HepG2 (cell line): Measurements from ENCODE around the gene INHBC. TPM values are rescaled to one million over a fixed set of nuclear protein-coding genes. Genes with fewer than 3 reads are reported as not detected.

ENCODE experiments used
- ATAC-seq: fragments of 200-7000 bp; cut with Tn5 transposase; 3 replicates; pipeline ENCODE4 v1.9.1; 2020; ENCODE audit warnings: mild to moderate bottlenecking, moderate library complexity
- BruUV-seq: library from RNA; stranded (reverse); fragments of 400-500 nt; replicated peaks from 2 replicates; lab custom pipeline; 2021; lab: Mats Ljungman, UMichigan
- CTCF ChIA-PET: fragments of 300-600 bp; formaldehyde crosslinking; extraction: SDS; loops from one replicate; lab custom pipeline; 2021; ENCODE audit warnings: low total read pairs, inconsistent platforms, low intra/inter-chr PET ratio; lab: Yijun Ruan, JAX
- POLR2A ChIA-PET: fragments of 350-600 bp; sonication (Branson Sonifier 250); formaldehyde crosslinking; loops from one replicate; lab custom pipeline; 2020; ENCODE audit warnings: antibody characterized with exemption, inconsistent platforms; lab: Yijun Ruan, JAX
- DNase-seq: peaks from one replicate; pipeline ENCODE4 v3.0.0-alpha.2; 2015; ENCODE audit warnings: low spot score
- FAIRE-seq: peaks from 3 replicates; lab custom pipeline; 2011; peaks lifted over from hg19 to GRCh38; lab: Jason Lieb, UNC
- H2AFZ ChIP-seq: one replicate; pipeline ENCODE4 v1.6.1; 2011; ENCODE audit warnings: low read length, inconsistent platforms
- H3K27ac ChIP-seq: fragments of 300-600 bp; 3 replicates; pipeline ENCODE4 v1.8.0; 2011; ENCODE audit warnings: mixed run types, mild to moderate bottlenecking, mixed read lengths, low read length, inconsistent platforms; ENCODE audit not compliant: insufficient read depth; ENCODE audit errors: extremely low read length
- H3K27me3 ChIP-seq, 2 experiments: fragments of 200-600 bp in 1 of 2; 2 replicates in 1 of 2; 3 replicates in 1 of 2; pipeline versions ENCODE4 v1.6.0 to v1.8.0; 2011; ENCODE audit warnings: low read length in 2 of 2, mild to moderate bottlenecking in 2 of 2, moderate library complexity in 2 of 2, inconsistent platforms in 1 of 2; ENCODE audit not compliant: insufficient read depth in 2 of 2, control insufficient read depth in 1 of 2
- H3K36me3 ChIP-seq, 2 experiments: fragments of 200-600 bp in 1 of 2; replicated peaks in 1 of 2; 2 replicates in 1 of 2; 3 replicates in 1 of 2; pipeline versions ENCODE4 v1.5.1 to v1.8.0; 2011; ENCODE audit warnings: low read length in 2 of 2, inconsistent platforms in 1 of 2; ENCODE audit not compliant: insufficient read depth in 2 of 2, control insufficient read depth in 1 of 2
- H3K4me1 ChIP-seq: 2 replicates; pipeline ENCODE4 v1.5.1; 2012; ENCODE audit warnings: low read length, inconsistent platforms; ENCODE audit not compliant: insufficient read depth
- H3K4me2 ChIP-seq: 2 replicates; pipeline ENCODE4 v1.6.0; 2011; ENCODE audit warnings: low read depth, low read length, inconsistent platforms
- H3K4me3 ChIP-seq, 3 experiments: fragments of 200-600 bp in 1 of 3; sonication (generic), shearing (Covaris generic) in 1 of 3; replicated peaks in 1 of 3; 2 replicates each; pipeline ENCODE4 v1.5.1; 2011 to 2016; ENCODE audit warnings: low read length in 3 of 3, inconsistent platforms in 2 of 3, low read depth in 2 of 3, mild to moderate bottlenecking in 2 of 3, control low read depth in 1 of 3, mixed read lengths in 1 of 3; ENCODE audit not compliant: insufficient read depth in 1 of 3
- H3K79me2 ChIP-seq: one replicate; pipeline ENCODE4 v1.6.1; 2011; ENCODE audit warnings: low read length, inconsistent platforms; ENCODE audit not compliant: insufficient read depth
- H3K9ac ChIP-seq: 2 replicates; pipeline ENCODE4 v1.6.0; 2011; ENCODE audit warnings: mild to moderate bottlenecking, low read depth, low read length, inconsistent platforms; ENCODE audit not compliant: insufficient read depth
- H3K9me3 ChIP-seq: 2 replicates; pipeline ENCODE4 v1.5.1; 2012; ENCODE audit warnings: mild to moderate bottlenecking, low read length
- H4K20me1 ChIP-seq: 2 replicates; pipeline ENCODE4 v1.6.0; 2011; ENCODE audit warnings: inconsistent platforms, mild to moderate bottlenecking, low read length, moderate library complexity; ENCODE audit not compliant: insufficient read depth
- ATF5 ChIP-seq: sonication (generic); formaldehyde crosslinking; IDR thresholded peaks from 2 replicates; pipeline ENCODE4 v1.4.0; 2020; ENCODE audit warnings: mild to moderate bottlenecking, low read depth, missing genetic modification reagents
- CC2D1A ChIP-seq: sonication (generic); formaldehyde crosslinking; IDR thresholded peaks from 2 replicates; pipeline ENCODE4 v1.8.1; 2023; ENCODE audit warnings: mild to moderate bottlenecking, missing genetic modification reagents
- CCDC6 ChIP-seq: sonication (generic); formaldehyde crosslinking; IDR thresholded peaks from 2 replicates; pipeline ENCODE4 v1.8.1; 2022; ENCODE audit warnings: mild to moderate bottlenecking, missing genetic modification reagents, moderate library complexity
- CREB1 ChIP-seq, 2 experiments: fragments of 450-650 bp in 1 of 2; IDR thresholded peaks; 2 replicates each; pipeline ENCODE4 v1.6.1; 2016 to 2017; ENCODE audit warnings: control low read depth in 1 of 2, mild to moderate bottlenecking in 1 of 2, missing compliant biosample characterization in 1 of 2, missing genetic modification characterization in 1 of 2
- FOSL2 ChIP-seq: sonication (generic); formaldehyde crosslinking; IDR thresholded peaks from 2 replicates; pipeline ENCODE4 v1.4.0; 2020; ENCODE audit warnings: missing genetic modification reagents
- JUN ChIP-seq: sonication (generic); formaldehyde crosslinking; IDR thresholded peaks from 2 replicates; pipeline ENCODE4 v1.4.0; 2020; ENCODE audit warnings: mild to moderate bottlenecking, missing genetic modification reagents
- NFIC ChIP-seq: IDR thresholded peaks from 2 replicates; pipeline ENCODE4 v1.6.1; 2012; ENCODE audit warnings: mild to moderate bottlenecking, low read length, inconsistent platforms
- PATZ1 ChIP-seq: sonication (generic); formaldehyde crosslinking; IDR thresholded peaks from 2 replicates; pipeline ENCODE4 v1.4.0; 2020; ENCODE audit warnings: missing genetic modification reagents
- RORA ChIP-seq: sonication (generic); formaldehyde crosslinking; IDR thresholded peaks from 2 replicates; pipeline ENCODE4 v1.5.0; 2020; ENCODE audit warnings: mild to moderate bottlenecking, missing genetic modification reagents, moderate library complexity
- TGIF2 ChIP-seq: IDR thresholded peaks from 2 replicates; pipeline ENCODE4 v1.6.1; 2016; ENCODE audit warnings: control low read depth, missing compliant biosample characterization
- XRCC5 ChIP-seq: fragments of 200-400 bp; formaldehyde crosslinking; optimal IDR thresholded peaks from 2 replicates; pipeline ENCODE3; 2017; ENCODE audit warnings: mild to moderate bottlenecking, low read length
- YEATS2 ChIP-seq: sonication (generic); formaldehyde crosslinking; IDR thresholded peaks from 2 replicates; pipeline ENCODE4 v1.4.0; 2020; ENCODE audit warnings: missing genetic modification reagents, borderline replicate concordance
- ZKSCAN5 ChIP-seq: sonication (generic); formaldehyde crosslinking; IDR thresholded peaks from 2 replicates; pipeline ENCODE4 v1.5.1; 2020; ENCODE audit warnings: mild to moderate bottlenecking, missing genetic modification reagents
- ZNF256 ChIP-seq: sonication (generic); formaldehyde crosslinking; conservative IDR thresholded peaks from 2 replicates; pipeline ENCODE4 v1.4.0; 2020; ENCODE audit warnings: missing genetic modification reagents
- ZNF281 ChIP-seq: sonication (generic); formaldehyde crosslinking; IDR thresholded peaks from 2 replicates; pipeline ENCODE4 v1.4.0; 2020; ENCODE audit warnings: missing genetic modification reagents, borderline replicate concordance
- ZNF547 ChIP-seq: sonication (generic); formaldehyde crosslinking; IDR thresholded peaks from 2 replicates; pipeline ENCODE4 v1.5.1; 2020; ENCODE audit warnings: mild to moderate bottlenecking, missing genetic modification reagents
- ZNF670 ChIP-seq: sonication (generic); formaldehyde crosslinking; IDR thresholded peaks from 2 replicates; pipeline ENCODE4 v1.8.0; 2022; ENCODE audit warnings: mild to moderate bottlenecking, missing genetic modification reagents, borderline replicate concordance
- ZNF879 ChIP-seq: sonication (generic); formaldehyde crosslinking; IDR thresholded peaks from 2 replicates; pipeline ENCODE4 v1.8.1; 2023; ENCODE audit warnings: missing genetic modification reagents
- WGBS: methylation state at CpG from one replicate; pipeline ENCODE4 v1.1.6; 2017; ENCODE audit warnings: low lambda C conversion rate; 5-methylcytosine and 5-hydroxymethylcytosine counted together
- in situ Hi-C: cut with HindIII; loops from 2 replicates; pipeline ENCODE4 v1.10.0; 2017; ENCODE audit warnings: low pct_unique_long_range_greater_than_20kb; ENCODE audit not compliant: extremely low pct_ligation_motif_present
- intact Hi-C: fragments of 100-400 bp; cut with micrococcal nuclease; formaldehyde crosslinking; loops from one replicate; pipeline ENCODE4 v1.10.0; 2022; ENCODE audit not compliant: unreplicated experiment
- polyA plus RNA-seq, 8 experiments: library from polyadenylated mRNA; depleted of rRNA in 3 of 8; stranded (reverse) in 7 of 8; unstranded in 1 of 8; fragments of >200 nt; fragmentation: Illumina TruSeq in 4 of 8; extraction: Trizol in 4 of 8; gene quantifications; 2 replicates each; pipeline versions ENCODE4 v1.2.1 to v1.2.3, GENCODE V29; 2011 to 2016; ENCODE audit warnings: low read depth in 4 of 8, missing spikeins in 1 of 8, mixed read lengths in 1 of 8; ENCODE audit not compliant: insufficient read depth in 1 of 8
- total RNA-seq, 5 experiments: library from RNA; depleted of rRNA; stranded (reverse); fragments of >200 nt; fragmentation: Illumina TruSeq; extraction: Trizol; gene quantifications; 2 replicates each; pipeline ENCODE4 v1.2.3, GENCODE V29; 2016; ENCODE audit warnings: low read depth in 1 of 5

INHBC gene
- total and polyA plus RNA-seq, 2 of the 13 experiments (the other 11 are each of a cell fraction or from before 2014, with no cell fraction given): 1.8 to 13.8 TPM

- BruUV-seq: no TSS peak
- WGBS: 13% methylated on average over 12 of the region's 12 CpGs
- ATAC-seq: peak; percentile 43
- TF ChIP-seq NFIC (no peak), ZNF670 (CRISPR knock-in tag) (no peak), ZKSCAN5 (CRISPR knock-in tag) (peak; percentile 68; the same call in 1 of the 2 replicates), JUN (CRISPR knock-in tag) (no peak), ZNF256 (CRISPR knock-in tag) (no peak), XRCC5 (peak; percentile 56), ATF5 (CRISPR knock-in tag) (no peak), RORA (CRISPR knock-in tag) (no peak), CREB1 (IDR thresholded peaks at IDR 0.05) (peak; percentile 30; the same call in 1 of the 2 replicates), CREB1 (CRISPR knock-in tag; IDR thresholded peaks at IDR 0.05) (no peak), TGIF2 (CRISPR knock-in tag) (no peak), PATZ1 (CRISPR knock-in tag) (0 out of 2 replicates have a peak, but pooled peaks have one; percentile 42), CC2D1A (no peak), ZNF281 (CRISPR knock-in tag) (0 out of 2 replicates have a peak, but pooled peaks have one; percentile 18), FOSL2 (CRISPR knock-in tag) (peak; percentile 69), ZNF547 (CRISPR knock-in tag) (no peak), CCDC6 (no peak), ZNF879 (no peak), YEATS2 (CRISPR knock-in tag) (no peak)
These were observed 43.4 kb downstream of the INHBC start for GRCh38 chr12:57477710-57478681.

More at GRCh38 chr12:57477710-57478681, 43.4 kb downstream of the INHBC start:
- no peak overlapping the region for H3K9ac ChIP-seq
- no peaks in the 10 kb centered on the region for H4K20me1 ChIP-seq
- H3K4me3 ChIP-seq: peak overlapping the region in 2 of 3 experiments; percentile 24 to 51; a peak in 3 of 6 replicates
- intact Hi-C loops (no loop called here), in situ Hi-C loops (no loop called here)
- H3K36me3 ChIP-seq: no peaks in the 10 kb centered on the region
- peaks cover 35% of the 10 kb centered on the region for H3K4me1 ChIP-seq
- ChIA-PET POLR2A (interaction anchor here (1.1 kb wide), 1 partner anchor 43 kb away, joined by 4 read pairs; the partner anchor contains the start of gene DDIT3), CTCF (no interaction called here)
- H3K27ac ChIP-seq: no peak overlapping the region
- DNase-seq: no peak
- no peak overlapping the region for H2AFZ ChIP-seq
- no peak for FAIRE-seq
- peaks cover 8 to 69% of the 10 kb centered on the region in 2 experiments for H3K27me3 ChIP-seq
- H3K4me2 ChIP-seq: peak overlapping the region; percentile 73
- no peaks in the 10 kb centered on the region for H3K9me3 ChIP-seq
- no peaks in the 10 kb centered on the region for H3K79me2 ChIP-seq
